AG04449 (cell line): Measurements from ENCODE around the gene SNX4.
"Not testable (repeated sequence)": the region's sequence is repeated elsewhere in the genome, so short reads cannot be mapped to it uniquely, and the experiment has no call there.

Source experiments
- CTCF ChIA-PET: fragments of 350-600 bp; formaldehyde crosslinking; extraction: SDS; loops from one replicate; lab custom pipeline; 2021; ENCODE audit warnings: antibody characterized with exemption; lab: Yijun Ruan, JAX
- POLR2A ChIA-PET: fragments of 400-600, 350-600 bp; formaldehyde crosslinking; extraction: SDS; loops from one replicate; lab custom pipeline; 2020; ENCODE audit warnings: antibody characterized with exemption, inconsistent platforms; lab: Yijun Ruan, JAX
- DNase-seq: peaks from one replicate; pipeline ENCODE4 v3.0.0-alpha.2; 2010; ENCODE audit warnings: low read depth, low spot score
- H3K4me3 ChIP-seq: 2 replicates; pipeline ENCODE4 v1.5.1; 2011; ENCODE audit warnings: low read depth, mild to moderate bottlenecking, control low read depth, low read length
- CTCF ChIP-seq: IDR thresholded peaks from one replicate; pipeline ENCODE4 v1.5.1; 2011; ENCODE audit warnings: mild to moderate bottlenecking, moderate library complexity, low read length, control low read depth, inconsistent platforms; ENCODE audit not compliant: insufficient read depth; ENCODE audit errors: missing control alignments

Gene SNX4

GRCh38 chr3:125498630-125499029 lies 21.4 kb downstream of the SNX4 start:
- ChIA-PET CTCF (interaction anchor here (1.5 kb wide), 1 partner anchor 88 kb away, joined by 3 read pairs; no protein-coding TSS in a partner anchor), POLR2A (no interaction called here)
- DNase-seq, result no peak
- no peak for TF ChIP-seq CTCF
- H3K4me3 ChIP-seq, result no peak overlapping the region

- CTCF ChIA-PET, result no interaction called here
- POLR2A ChIA-PET, result no interaction called here
- no peak for DNase-seq
- TF ChIP-seq CTCF, result no peak
- H3K4me3 ChIP-seq, result no peak overlapping the region
These were observed 23.3 kb downstream of the SNX4 start for GRCh38 chr3:125496701-125497100.

GRCh38 chr3:125482406-125482805 lies 37.6 kb downstream of the SNX4 start:
- TF ChIP-seq CTCF, result no peak
- no peak overlapping the region for H3K4me3 ChIP-seq
- ChIA-PET POLR2A (interaction anchor here (1.0 kb wide), 1 partner anchor 74 kb away, joined by 3 read pairs; no protein-coding TSS in a partner anchor), CTCF (interaction anchor here (2.0 kb wide), 1 partner anchor 103 kb away, joined by 9 read pairs; no protein-coding TSS in a partner anchor)
- no peak for DNase-seq

- CTCF ChIA-PET, result interaction anchor here (2.0 kb wide), 1 partner anchor 104 kb away, joined by 9 read pairs; no protein-coding TSS in a partner anchor
- DNase-seq, result no peak
- no peak overlapping the region for H3K4me3 ChIP-seq
- POLR2A ChIA-PET, result interaction anchor here (1.0 kb wide), 1 partner anchor 75 kb away, joined by 3 read pairs; no protein-coding TSS in a partner anchor
- TF ChIP-seq CTCF, result no peak
These were observed 38.2 kb downstream of the SNX4 start for GRCh38 chr3:125481786-125482185.

GRCh38 chr3:125481375-125481759 lies 38.6 kb downstream of the SNX4 start:
- POLR2A ChIA-PET, result interaction anchor here (1.0 kb wide), 1 partner anchor 75 kb away, joined by 3 read pairs; no protein-coding TSS in a partner anchor
- not testable (repeated sequence) for H3K4me3 ChIP-seq, DNase-seq
- CTCF ChIA-PET, result interaction anchor here (0.9 to 2.0 kb wide), 2 partner anchors 102 to 104 kb away, joined by 3 to 9 read pairs; no protein-coding TSS in a partner anchor

- ChIA-PET POLR2A (no interaction called here), CTCF (interaction anchor here (0.9 to 2.0 kb wide), 2 partner anchors 103 to 105 kb away, joined by 3 to 9 read pairs; no protein-coding TSS in a partner anchor)
- no peak for TF ChIP-seq CTCF
- H3K4me3 ChIP-seq, result no peak overlapping the region
- peak; percentile 53 for DNase-seq
These were observed 39.2 kb downstream of the SNX4 start for GRCh38 chr3:125480656-125481374.
